Uterus (tissue), 2 donors: ENCODE data around the gene FSIP1.

Source experiments
- CTCF ChIP-seq, 4 experiments: fragments of 200-600 bp in 2 of 4; fragments of 450-650 bp in 2 of 4; sonication (generic) in 2 of 4; IDR thresholded peaks; one replicate each; pipeline ENCODE4 v1.5.1; 2016 to 2019; ENCODE audit warnings: antibody characterized with exemption in 4 of 4, mild to moderate bottlenecking in 2 of 4, moderate library complexity in 1 of 4
- POLR2A ChIP-seq, 2 donors: fragments of 450-650 bp; IDR thresholded peaks; one replicate each; pipeline ENCODE4 v1.6.1; 2016; ENCODE audit warnings: antibody characterized with exemption in 2 of 2, mild to moderate bottlenecking in 1 of 2, moderate library complexity in 1 of 2

GRCh38 chr15:39792844-39793335 lies 10.2 kb upstream of the FSIP1 start:
- no peak for TF ChIP-seq CTCF (IDR thresholded peaks at IDR 0.05)
- TF ChIP-seq POLR2A (IDR thresholded peaks at IDR 0.05), result no peak
